ENCODE data around the gene ASAP2. TPM values are rescaled to one million over a fixed set of nuclear protein-coding genes. Genes with fewer than 3 reads are reported as not detected.

Gene ASAP2
- total RNA-seq, 6 donors from 2014 or later = 20.4 to 26.0 (median 23.4) TPM

DNA sequence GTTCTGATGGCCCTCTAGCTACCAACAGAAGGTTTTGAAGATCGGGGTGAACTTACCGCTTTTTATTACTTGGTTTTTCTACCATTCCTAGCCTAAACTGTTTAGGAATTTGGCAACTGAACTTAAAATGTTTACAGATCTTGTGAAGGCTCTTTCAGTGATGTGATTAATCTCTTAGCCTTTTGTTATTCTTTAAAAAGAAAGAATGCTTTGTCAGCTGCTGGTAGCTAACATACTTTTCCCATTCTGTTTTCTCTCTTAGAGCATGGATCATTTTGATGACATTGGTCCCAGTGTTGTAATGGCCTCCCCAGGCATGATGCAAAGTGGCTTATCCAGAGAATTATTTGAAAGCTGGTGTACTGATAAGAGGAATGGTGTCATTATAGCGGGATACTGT, 234.9 kb downstream of the ASAP2 start:
- Histone ChIP-seq H3K4me3 (no peak overlapping the region), H3K27me3 (no peaks in the 10 kb centered on the region), H3K4me1 (no peaks in the 10 kb centered on the region), H3K27ac (no peak overlapping the region), H3K36me3 (peaks cover 14 to 88% (median 63%) of the 10 kb centered on the region in 4 donors), H3K9me3 (no peaks in the 10 kb centered on the region)
- TF ChIP-seq CTCF (IDR thresholded peaks at IDR 0.05) (no peak), POLR2A (IDR thresholded peaks at IDR 0.05) (no peak), POLR2AphosphoS5 (IDR thresholded peaks at IDR 0.05) (no peak), EP300 (IDR thresholded peaks at IDR 0.05) (no peak)
- DNase-seq = no peak
- WGBS, 2 donors = 76 to 96% methylated on average over 3 of the region's 3 CpGs
- ATAC-seq (ENCODE audit: low FRiP score in 2 of 2) = no peak

DNA sequence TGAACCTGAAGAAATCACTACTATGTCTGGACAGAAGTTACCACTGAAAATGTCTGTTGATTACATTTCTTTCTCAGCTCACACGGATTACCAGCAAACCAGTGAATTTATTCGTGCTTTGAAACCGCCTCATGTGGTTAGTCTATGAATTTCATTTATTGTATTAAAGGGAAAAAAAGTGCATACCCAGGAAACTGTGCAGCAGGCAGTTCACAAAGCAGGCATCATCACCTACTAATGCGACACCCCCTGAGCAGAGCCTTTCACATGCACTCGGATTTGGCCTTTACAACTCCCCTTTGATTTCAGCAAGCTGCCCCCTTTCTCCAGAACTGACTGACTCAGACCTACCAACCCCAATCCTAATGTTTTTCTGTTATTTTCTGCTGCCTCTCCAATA, 236.9 kb downstream of the ASAP2 start:
- Histone ChIP-seq H3K27ac (no peak overlapping the region), H3K4me3 (no peak overlapping the region), H3K9me3 (no peaks in the 10 kb centered on the region), H3K36me3 (peaks cover 10 to 82% (median 55%) of the 10 kb centered on the region in 4 donors), H3K4me1 (no peaks in the 10 kb centered on the region), H3K27me3 (no peaks in the 10 kb centered on the region)
- TF ChIP-seq CTCF (IDR thresholded peaks at IDR 0.05) (no peak), POLR2AphosphoS5 (IDR thresholded peaks at IDR 0.05) (no peak), POLR2A (IDR thresholded peaks at IDR 0.05) (no peak), EP300 (IDR thresholded peaks at IDR 0.05) (no peak)
- DNase-seq = no peak
- ATAC-seq (ENCODE audit: low FRiP score in 2 of 2) = no peak
- WGBS, 2 donors = 88 to 90% methylated on average over 5 of the region's 5 CpGs

- no peak overlapping the region for H3K27ac ChIP-seq
- H3K27me3 ChIP-seq = no peaks in the 10 kb centered on the region
- H3K9me3 ChIP-seq = no peaks in the 10 kb centered on the region
- no peak overlapping the region for H3K4me3 ChIP-seq
- no peak for DNase-seq
- no peaks in the 10 kb centered on the region for H3K4me1 ChIP-seq
- TF ChIP-seq POLR2AphosphoS5 (IDR thresholded peaks at IDR 0.05) (no peak), EP300 (IDR thresholded peaks at IDR 0.05) (no peak), CTCF (IDR thresholded peaks at IDR 0.05) (no peak), POLR2A (IDR thresholded peaks at IDR 0.05) (no peak)
- WGBS, 2 donors = 93 to 96% methylated on average over 7 of the region's 7 CpGs
- H3K36me3 ChIP-seq = peaks cover 10 to 88% (median 59%) of the 10 kb centered on the region in 4 donors
- no peak for ATAC-seq (ENCODE audit: low FRiP score in 2 of 2)
These were observed 238.5 kb downstream of the ASAP2 start for GRCh38 chr2:9445089-9445488.

- H3K36me3 ChIP-seq = peaks cover 0 to 70% (median 38%) of the 10 kb centered on the region in 4 donors
- H3K27me3 ChIP-seq = no peaks in the 10 kb centered on the region
- H3K4me1 ChIP-seq = no peaks in the 10 kb centered on the region
- WGBS, 2 donors = 100% methylated on average over 1 of the region's 1 CpG
- no peak for DNase-seq
- no peak for TF ChIP-seq CTCF (IDR thresholded peaks at IDR 0.05)
- TF ChIP-seq POLR2AphosphoS5 (IDR thresholded peaks at IDR 0.05) = no peak
- no peak for TF ChIP-seq EP300 (IDR thresholded peaks at IDR 0.05)
- no peak for TF ChIP-seq POLR2A (IDR thresholded peaks at IDR 0.05)
- H3K4me3 ChIP-seq = no peak overlapping the region
- no peak for ATAC-seq (ENCODE audit: low FRiP score in 2 of 2)
- no peak overlapping the region for H3K27ac ChIP-seq
- no peaks in the 10 kb centered on the region for H3K9me3 ChIP-seq
These were observed 244.6 kb downstream of the ASAP2 start for GRCh38 chr2:9451231-9451630.

Other genes starting within 250 kb of the ASAP2 start
- 10 to 100 TPM; 18.8 to 39.2 (median 24.1) TPM for gene MBOAT2, start 203.1 kb upstream of the ASAP2 start, total RNA-seq
- gene ITGB1BP1, start 216.7 kb downstream of the ASAP2 start, total RNA-seq = 10 to 100 TPM; 25.1 to 87.2 (median 39.1) TPM
- 10 to 100 TPM; 11.3 to 41.0 (median 22.5) TPM for gene CPSF3, start 216.8 kb downstream of the ASAP2 start, total RNA-seq